ENCODE measurements around the gene COL4A1. TPM values are rescaled to one million over a fixed set of nuclear protein-coding genes. Genes with fewer than 3 reads are reported as not detected.

The COL4A1 gene
- polyA plus RNA-seq, 1 experiment, result 210 TPM

- no peaks in the 10 kb centered on the region for H3K27me3 ChIP-seq (ENCODE audit: control insufficient read depth, insufficient read depth, low read length)
- no peak overlapping the region for H3K4me3 ChIP-seq (ENCODE audit: low read depth, low read length)
- TF ChIP-seq CTCF (IDR thresholded peaks at IDR 0.05; ENCODE audit: low read depth, low read length), result no peak
- POLR2A ChIA-PET, result no interaction called here
- H3K9me3 ChIP-seq (ENCODE audit: control insufficient read depth, insufficient read depth, low read length), result no peaks in the 10 kb centered on the region; the same call in 1 of the 2 replicates
- H3K27ac ChIP-seq (ENCODE audit: low read depth, low read length), result no peak overlapping the region
- CTCF ChIA-PET, result no interaction called here
- DNase-seq (ENCODE audit: low read depth, low spot score), result no peak
These were observed 41.1 kb downstream of the COL4A1 start for GRCh38 chr13:110265682-110266430.

- Histone ChIP-seq H3K27me3 (ENCODE audit: control insufficient read depth, insufficient read depth, low read length) (no peaks in the 10 kb centered on the region), H3K4me3 (ENCODE audit: low read depth, low read length) (no peak overlapping the region), H3K27ac (ENCODE audit: low read depth, low read length) (no peak overlapping the region), H3K9me3 (ENCODE audit: control insufficient read depth, insufficient read depth, low read length) (no peaks in the 10 kb centered on the region; the same call in 1 of the 2 replicates)
- ChIA-PET CTCF (no interaction called here), POLR2A (no interaction called here)
- DNase-seq (ENCODE audit: low read depth, low spot score), result no peak
- TF ChIP-seq CTCF (IDR thresholded peaks at IDR 0.05; ENCODE audit: low read depth, low read length), result no peak
These were observed 41.6 kb downstream of the COL4A1 start for GRCh38 chr13:110265341-110265681.

- CTCF ChIA-PET, result no interaction called here
- DNase-seq (ENCODE audit: low read depth, low spot score), result no peak
- no peak overlapping the region for H3K27ac ChIP-seq (ENCODE audit: low read depth, low read length)
These were observed 42.2 kb downstream of the COL4A1 start for GRCh38 chr13:110264685-110265275.

GRCh38 chr13:110263888-110264287 lies 43.1 kb downstream of the COL4A1 start:
- Histone ChIP-seq H3K27me3 (ENCODE audit: control insufficient read depth, insufficient read depth, low read length) (no peaks in the 10 kb centered on the region), H3K4me3 (ENCODE audit: low read depth, low read length) (no peak overlapping the region), H3K27ac (ENCODE audit: low read depth, low read length) (no peak overlapping the region), H3K9me3 (ENCODE audit: control insufficient read depth, insufficient read depth, low read length) (no peaks in the 10 kb centered on the region; the same call in 1 of the 2 replicates)
- CTCF ChIA-PET, result interaction anchor here (1.6 to 1.8 kb wide), 2 partner anchors 17 to 192 kb away, joined by 4 to 7 read pairs; no protein-coding TSS in a partner anchor
- TF ChIP-seq CTCF (IDR thresholded peaks at IDR 0.05; ENCODE audit: low read depth, low read length), result no peak
- DNase-seq (ENCODE audit: low read depth, low spot score), result no peak
- POLR2A ChIA-PET, result no interaction called here

More at GRCh38 chr13:110264685-110265275, 42.2 kb downstream of the COL4A1 start:
- H3K4me3 ChIP-seq (ENCODE audit: low read depth, low read length), result no peak overlapping the region
- POLR2A ChIA-PET, result no interaction called here
- TF ChIP-seq CTCF (IDR thresholded peaks at IDR 0.05; ENCODE audit: low read depth, low read length), result no peak
- no peaks in the 10 kb centered on the region for H3K27me3 ChIP-seq (ENCODE audit: control insufficient read depth, insufficient read depth, low read length)
- no peaks in the 10 kb centered on the region; the same call in 1 of the 2 replicates for H3K9me3 ChIP-seq (ENCODE audit: control insufficient read depth, insufficient read depth, low read length)

- DNase-seq (ENCODE audit: low read depth, low spot score), result no peak
- ChIA-PET CTCF (interaction anchor here (1.3 to 1.8 kb wide), 3 partner anchors 12 to 192 kb away, joined by 3 to 7 read pairs (median 4); no protein-coding TSS in a partner anchor), POLR2A (no interaction called here)
- H3K9me3 ChIP-seq (ENCODE audit: control insufficient read depth, insufficient read depth, low read length), result no peaks in the 10 kb centered on the region; the same call in 1 of the 2 replicates
- TF ChIP-seq CTCF (IDR thresholded peaks at IDR 0.05; ENCODE audit: low read depth, low read length), result no peak
- no peak overlapping the region for H3K4me3 ChIP-seq (ENCODE audit: low read depth, low read length)
- H3K27ac ChIP-seq (ENCODE audit: low read depth, low read length), result no peak overlapping the region
- H3K27me3 ChIP-seq (ENCODE audit: control insufficient read depth, insufficient read depth, low read length), result no peaks in the 10 kb centered on the region
These were observed 43.6 kb downstream of the COL4A1 start for GRCh38 chr13:110263404-110263803.

Data from AG04450 (cell line).